Stimulated activated effector memory CD8-positive, alpha-beta T cell treated with anti-CD3 and anti-CD28 coated beads, Interleukin-12 subunit alpha, Interleukin-12 subunit beta, amount 100 ng/mL, for 72 hours (primary cell): ENCODE results near the gene IRS2.
A peak's percentile ranks its signal among the peaks of the same experiment; 100 is the strongest.

Experiments used
- ATAC-seq: fragments of 150-1000 bp; cut with Tn5 transposase; 2 replicates; pipeline ENCODE4 v1.10.0; 2021
- DNase-seq, 2 donors: peaks; one replicate each; pipeline ENCODE4 v3.0.0; 2021 to 2022; ENCODE audit warnings: low spot score in 2 of 2
- H3K27ac Mint-ChIP-seq: one replicate; pipeline ENCODE4 v1.8.0; 2022; ENCODE audit warnings: mild to moderate bottlenecking, mixed read lengths
- H3K36me3 Mint-ChIP-seq: one replicate; pipeline ENCODE4 v1.8.0; 2022; ENCODE audit warnings: mild to moderate bottlenecking, mixed read lengths
- H3K4me1 Mint-ChIP-seq: one replicate; pipeline ENCODE4 v1.8.0; 2022; ENCODE audit warnings: mixed read lengths
- H3K4me3 Mint-ChIP-seq: one replicate; pipeline ENCODE4 v1.8.0; 2022; ENCODE audit warnings: mild to moderate bottlenecking, mixed read lengths
- H3K9me3 Mint-ChIP-seq: one replicate; pipeline ENCODE4 v1.8.0; 2022; ENCODE audit warnings: mixed read lengths

The IRS2 gene

GRCh38 chr13:109725297-109725696 lies 61.1 kb downstream of the IRS2 start:
- Mint-ChIP-seq H3K36me3 (no peaks in the 10 kb centered on the region), H3K9me3 (no peaks in the 10 kb centered on the region), H3K4me1 (no peaks in the 10 kb centered on the region), H3K4me3 (no peak overlapping the region), H3K27ac (no peak overlapping the region)
- no peak for DNase-seq
- no peak for ATAC-seq

- DNase-seq = no peak
- Mint-ChIP-seq H3K9me3 (no peaks in the 10 kb centered on the region), H3K36me3 (no peaks in the 10 kb centered on the region), H3K4me1 (no peaks in the 10 kb centered on the region), H3K27ac (no peak overlapping the region), H3K4me3 (no peak overlapping the region)
- no peak for ATAC-seq
These were observed 61.8 kb downstream of the IRS2 start for GRCh38 chr13:109724603-109725002.

GRCh38 chr13:109723046-109723445 lies 63.3 kb downstream of the IRS2 start:
- ATAC-seq (no peak), DNase-seq (no peak)
- no peak overlapping the region for H3K4me3 Mint-ChIP-seq
- H3K36me3 Mint-ChIP-seq = no peaks in the 10 kb centered on the region
- no peaks in the 10 kb centered on the region for H3K9me3 Mint-ChIP-seq
- no peak overlapping the region for H3K27ac Mint-ChIP-seq
- no peaks in the 10 kb centered on the region for H3K4me1 Mint-ChIP-seq

GRCh38 chr13:109722068-109722467 lies 64.3 kb downstream of the IRS2 start:
- no peaks in the 10 kb centered on the region for H3K9me3 Mint-ChIP-seq
- no peak overlapping the region for H3K27ac Mint-ChIP-seq
- H3K36me3 Mint-ChIP-seq = no peaks in the 10 kb centered on the region
- DNase-seq (no peak), ATAC-seq (no peak)
- no peaks in the 10 kb centered on the region for H3K4me1 Mint-ChIP-seq
- no peak overlapping the region for H3K4me3 Mint-ChIP-seq

DNA sequence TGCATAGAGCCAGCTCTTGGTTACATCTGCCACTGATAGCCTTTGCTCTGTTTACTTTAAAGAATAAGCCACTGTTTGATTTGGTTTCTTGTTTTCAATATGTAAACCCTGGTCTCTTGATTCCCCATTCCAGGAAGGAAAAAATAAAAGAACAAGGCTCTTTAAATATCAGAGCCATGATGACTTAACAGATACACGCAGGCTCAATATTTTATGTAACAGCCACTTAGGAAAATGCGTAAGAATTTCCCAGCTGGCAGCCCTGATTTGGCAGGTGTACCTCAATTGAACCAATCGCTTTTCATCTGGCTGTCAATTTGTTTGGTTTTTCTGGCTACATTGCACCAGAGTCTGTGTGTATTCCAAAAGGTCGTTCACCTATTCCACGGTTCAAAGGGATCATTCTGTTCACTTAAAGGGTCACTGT lies 65.6 kb downstream of the IRS2 start:
- H3K4me1 Mint-ChIP-seq = no peaks in the 10 kb centered on the region
- ATAC-seq = no peak
- no peak overlapping the region for H3K4me3 Mint-ChIP-seq
- DNase-seq = no peak
- no peaks in the 10 kb centered on the region for H3K36me3 Mint-ChIP-seq
- no peak overlapping the region for H3K27ac Mint-ChIP-seq
- H3K9me3 Mint-ChIP-seq = no peaks in the 10 kb centered on the region

GRCh38 chr13:109719962-109720646 lies 66.3 kb downstream of the IRS2 start:
- ATAC-seq (no peak), DNase-seq (no peak)
- no peaks in the 10 kb centered on the region for H3K36me3 Mint-ChIP-seq
- H3K27ac Mint-ChIP-seq = no peak overlapping the region
- no peaks in the 10 kb centered on the region for H3K4me1 Mint-ChIP-seq
- no peaks in the 10 kb centered on the region for H3K9me3 Mint-ChIP-seq
- H3K4me3 Mint-ChIP-seq = no peak overlapping the region

- H3K4me3 Mint-ChIP-seq = no peak overlapping the region
- no peaks in the 10 kb centered on the region for H3K36me3 Mint-ChIP-seq
- no peaks in the 10 kb centered on the region for H3K4me1 Mint-ChIP-seq
- ATAC-seq = no peak
- DNase-seq = no peak
- H3K9me3 Mint-ChIP-seq = no peaks in the 10 kb centered on the region
- no peak overlapping the region for H3K27ac Mint-ChIP-seq
These were observed 67.7 kb downstream of the IRS2 start for GRCh38 chr13:109718726-109719125.

GRCh38 chr13:109717686-109718085 lies 68.7 kb downstream of the IRS2 start:
- ATAC-seq (no peak), DNase-seq (no peak)
- H3K9me3 Mint-ChIP-seq = no peaks in the 10 kb centered on the region
- H3K4me3 Mint-ChIP-seq = no peak overlapping the region
- H3K4me1 Mint-ChIP-seq = no peaks in the 10 kb centered on the region
- H3K27ac Mint-ChIP-seq = no peak overlapping the region
- no peaks in the 10 kb centered on the region for H3K36me3 Mint-ChIP-seq

GRCh38 chr13:109715902-109716301 lies 70.5 kb downstream of the IRS2 start:
- Mint-ChIP-seq H3K4me1 (no peaks in the 10 kb centered on the region), H3K36me3 (no peaks in the 10 kb centered on the region), H3K27ac (no peak overlapping the region), H3K9me3 (no peaks in the 10 kb centered on the region), H3K4me3 (no peak overlapping the region)
- ATAC-seq = no peak
- DNase-seq = no peak

DNA sequence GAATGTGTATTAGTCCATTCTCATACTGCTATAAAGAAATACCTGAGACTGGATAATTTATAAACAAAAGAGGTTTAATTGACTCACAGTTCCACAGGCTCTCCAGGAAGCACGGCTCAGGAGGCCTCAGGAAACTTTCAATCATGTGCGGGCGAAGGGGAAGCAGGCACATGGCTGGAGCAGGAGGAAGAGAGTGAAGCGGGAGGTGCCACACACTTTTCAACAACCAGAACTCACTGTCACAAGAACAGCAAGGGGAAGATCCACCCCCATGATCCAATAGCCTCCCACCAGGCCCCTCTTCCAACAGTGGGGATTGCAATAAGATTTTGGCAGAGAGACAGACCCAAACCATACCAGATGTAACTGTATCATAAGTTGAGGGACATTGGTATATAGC lies 72.7 kb downstream of the IRS2 start:
- Mint-ChIP-seq H3K9me3 (no peaks in the 10 kb centered on the region), H3K4me1 (no peaks in the 10 kb centered on the region), H3K27ac (no peak overlapping the region), H3K4me3 (no peak overlapping the region), H3K36me3 (no peaks in the 10 kb centered on the region)
- no peak for DNase-seq
- no peak for ATAC-seq

DNA sequence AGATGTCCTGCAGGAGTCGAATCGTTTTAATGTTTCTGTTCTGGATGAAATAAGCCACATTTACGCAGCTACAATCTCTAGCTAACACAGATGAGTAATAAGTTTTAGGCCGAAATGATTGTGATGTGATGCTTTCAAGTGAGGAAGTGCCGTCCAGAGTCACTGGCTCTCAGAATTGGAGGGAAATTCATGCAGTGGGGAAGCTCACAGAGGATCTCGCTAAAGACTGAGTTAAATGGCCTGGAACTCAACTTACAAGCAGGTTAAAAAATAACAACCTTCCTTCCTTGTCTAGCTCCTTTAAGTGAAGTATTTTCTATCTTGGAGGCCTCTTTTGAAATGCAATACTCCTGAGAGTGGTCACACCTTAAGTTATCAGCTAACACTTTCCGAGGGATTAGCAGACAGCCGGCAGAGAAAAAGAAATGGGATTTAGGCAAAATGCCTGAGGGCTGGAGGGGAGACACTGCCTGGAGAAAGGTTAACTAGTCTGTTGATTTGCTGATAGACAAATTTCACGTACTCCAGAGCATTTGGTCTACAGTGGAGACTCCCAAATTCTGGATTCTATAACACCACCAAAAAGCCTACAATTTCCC lies 74.2 kb downstream of the IRS2 start:
- no peaks in the 10 kb centered on the region for H3K36me3 Mint-ChIP-seq

GRCh38 chr13:109707742-109708617 lies 78.4 kb downstream of the IRS2 start:
- Mint-ChIP-seq H3K36me3 (no peaks in the 10 kb centered on the region), H3K27ac (peak overlapping the region; percentile 21), H3K4me1 (peaks cover 22% of the 10 kb centered on the region), H3K9me3 (no peaks in the 10 kb centered on the region), H3K4me3 (peak overlapping the region; percentile 3)
- no peak for DNase-seq
- ATAC-seq = peak; percentile 79

More for the DNA sequence above, 74.2 kb downstream of the IRS2 start:
- no peak overlapping the region for H3K27ac Mint-ChIP-seq
- peaks cover 2% of the 10 kb centered on the region for H3K4me1 Mint-ChIP-seq
- no peaks in the 10 kb centered on the region for H3K9me3 Mint-ChIP-seq
- DNase-seq = no peak
- no peak overlapping the region for H3K4me3 Mint-ChIP-seq
- ATAC-seq = no peak

DNA sequence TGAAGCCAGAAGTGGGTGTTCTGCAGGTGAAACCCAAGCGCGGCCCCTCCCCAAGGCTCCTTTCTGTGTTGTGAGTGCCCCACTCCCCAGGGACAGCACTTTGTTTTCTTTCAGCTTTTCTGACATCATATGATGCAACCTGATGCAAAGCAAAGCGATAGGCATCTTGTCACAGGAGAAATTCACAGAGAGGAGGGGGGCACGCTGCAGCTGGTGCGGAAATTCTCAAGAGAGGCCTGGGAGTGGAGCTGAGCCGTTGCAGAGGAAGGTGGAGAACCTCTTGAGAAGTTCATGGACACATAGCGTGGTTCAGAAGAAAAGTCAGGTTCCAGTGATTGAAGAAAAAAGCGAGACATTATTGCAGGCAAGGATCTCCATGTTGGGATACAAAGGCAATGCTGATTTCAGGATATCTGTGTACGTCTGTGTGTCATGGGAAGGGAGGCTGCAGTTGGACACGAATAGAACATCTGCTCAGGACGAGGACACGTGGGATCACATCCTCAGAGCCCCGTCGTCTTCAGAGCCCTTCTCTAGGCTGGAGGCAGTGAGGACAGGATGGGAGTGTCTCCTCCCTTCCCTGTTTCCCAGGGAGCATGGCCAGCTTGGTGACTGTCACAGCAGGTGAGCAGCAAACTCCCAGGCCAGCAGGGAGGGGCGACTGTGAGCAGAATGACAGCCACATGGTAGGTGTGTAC lies 79.2 kb downstream of the IRS2 start:
- no peak for ATAC-seq
- DNase-seq = no peak
- no peaks in the 10 kb centered on the region for H3K36me3 Mint-ChIP-seq
- no peaks in the 10 kb centered on the region for H3K9me3 Mint-ChIP-seq
- peaks cover 22% of the 10 kb centered on the region for H3K4me1 Mint-ChIP-seq
- no peak overlapping the region for H3K4me3 Mint-ChIP-seq
- no peak overlapping the region for H3K27ac Mint-ChIP-seq

- Mint-ChIP-seq H3K4me1 (peaks cover 22% of the 10 kb centered on the region), H3K4me3 (no peak overlapping the region), H3K27ac (no peak overlapping the region), H3K9me3 (no peaks in the 10 kb centered on the region), H3K36me3 (no peaks in the 10 kb centered on the region)
- DNase-seq (no peak), ATAC-seq (no peak)
These were observed 80.2 kb downstream of the IRS2 start for GRCh38 chr13:109706015-109706715.
